ENCODE results near the gene BACH1.

The BACH1 gene

DNA sequence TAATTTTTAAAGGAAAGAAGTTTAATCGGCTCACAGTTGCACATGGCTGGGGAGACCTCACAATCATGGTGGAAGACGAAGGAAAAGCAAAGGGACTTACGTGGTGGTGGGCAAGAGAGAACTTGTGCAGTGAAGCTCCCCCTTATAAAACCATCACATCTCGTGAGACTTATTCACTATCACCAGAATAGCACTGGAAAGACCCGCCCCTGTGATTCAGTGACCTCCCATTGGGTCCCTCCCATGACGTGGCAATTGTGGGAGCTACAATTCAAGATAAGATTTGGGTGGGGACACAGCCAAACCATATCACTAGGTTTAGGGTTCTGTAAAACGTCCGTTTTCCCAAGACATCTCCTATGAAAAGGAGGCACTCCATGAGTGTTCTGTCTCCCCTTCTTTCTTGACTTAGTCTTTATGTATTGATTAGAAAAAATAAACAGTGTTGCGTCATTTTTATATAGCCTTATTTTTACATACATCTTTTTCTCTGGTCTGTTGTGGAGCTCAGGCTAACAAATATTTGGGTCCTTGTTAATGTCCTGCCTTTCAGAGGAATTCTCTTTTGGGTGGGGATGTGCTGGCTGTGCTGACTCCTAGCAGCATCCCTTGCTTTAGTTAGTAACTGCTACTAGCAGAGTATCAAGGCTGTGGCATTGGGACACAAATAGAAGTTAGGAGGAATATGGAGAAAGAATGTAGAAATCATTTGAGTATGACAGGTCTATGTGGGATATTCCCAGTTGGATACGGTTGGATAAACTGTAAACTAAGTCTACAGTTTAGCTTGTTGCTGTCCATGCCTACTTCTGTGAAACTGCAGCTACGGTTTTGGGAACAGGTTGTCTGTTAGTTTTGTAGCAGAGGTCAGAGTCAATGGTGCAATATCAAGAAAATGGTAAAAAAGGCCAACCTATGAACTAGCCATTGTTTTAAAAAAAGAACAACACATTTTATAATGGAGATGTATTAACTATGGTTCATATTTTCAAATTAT lies 23.5 kb downstream of the BACH1 start:
- Histone ChIP-seq H3K4ac (ENCODE audit: low read length) (no peak overlapping the region), H3K18ac (ENCODE audit: low read length) (no peak overlapping the region), H2BK12ac (ENCODE audit: low read length) (no peak overlapping the region), H3K9me3 (replicated peaks in 1 of 2; ENCODE audit: control insufficient read depth in 2 of 2, insufficient read depth in 1 of 2, low read depth in 1 of 2, low read length in 2 of 2) (peaks cover 2 to 8% of the 10 kb centered on the region in 2 donors), H3K4me3 (ENCODE audit: low read length in 2 of 2) (no peak overlapping the region), H2AK5ac (ENCODE audit: low read depth, low read length) (no peak overlapping the region), H3K79me1 (ENCODE audit: low read depth, low read length) (peaks cover 6% of the 10 kb centered on the region), H2BK15ac (ENCODE audit: low read length) (no peak overlapping the region), H3K14ac (ENCODE audit: low read length) (no peak overlapping the region), H3K4me1 (ENCODE audit: control insufficient read depth in 2 of 2, insufficient read depth in 1 of 2, low read depth in 1 of 2, low read length in 2 of 2) (no peaks in the 10 kb centered on the region), H4K8ac (ENCODE audit: low read depth, low read length) (no peak overlapping the region), H3K27ac (replicated peaks; ENCODE audit: low read length) (no peak overlapping the region), H4K91ac (ENCODE audit: low read depth, low read length, poor library complexity) (no peak overlapping the region), H2AFZ (ENCODE audit: low read length) (no peak overlapping the region), H3K36me3 (replicated peaks in 1 of 2; ENCODE audit: control insufficient read depth in 2 of 2, insufficient read depth in 2 of 2, low read length in 2 of 2) (peaks cover 12 to 61% of the 10 kb centered on the region in 2 donors), H3K23ac (ENCODE audit: low read depth, low read length, poor library complexity) (no peak overlapping the region), H3K9ac (ENCODE audit: low read depth, low read length, poor library complexity) (no peak overlapping the region), H3K4me2 (ENCODE audit: insufficient read depth, low read length, poor library complexity, severe bottlenecking) (no peak overlapping the region), H2BK5ac (ENCODE audit: low read length) (no peak overlapping the region), H2BK120ac (ENCODE audit: low read depth, low read length) (no peak overlapping the region), H3K27me3 (ENCODE audit: control insufficient read depth in 3 of 3, insufficient read depth in 3 of 3, low read depth in 1 of 3, low read length in 3 of 3) (no peaks in the 10 kb centered on the region)
- WGBS, 2 donors (ENCODE audit: extremely low coverage in 2 of 2, insufficient read length in 2 of 2, insufficient replicate concordance in 1 of 2), result no CpG with 5 or more reads among the region's 11 CpGs
- DNase-seq (ENCODE audit: low spot score), result no peak

- Histone ChIP-seq H3K4ac (ENCODE audit: low read length) (no peak overlapping the region), H2AK5ac (ENCODE audit: low read depth, low read length) (no peak overlapping the region), H2AFZ (ENCODE audit: low read length) (no peak overlapping the region), H3K79me1 (ENCODE audit: low read depth, low read length) (peaks cover 4% of the 10 kb centered on the region), H3K36me3 (replicated peaks in 1 of 2; ENCODE audit: control insufficient read depth in 2 of 2, insufficient read depth in 2 of 2, low read length in 2 of 2) (peaks cover 12 to 71% of the 10 kb centered on the region in 2 donors), H3K27me3 (ENCODE audit: control insufficient read depth in 3 of 3, insufficient read depth in 3 of 3, low read depth in 1 of 3, low read length in 3 of 3) (no peaks in the 10 kb centered on the region), H4K91ac (ENCODE audit: low read depth, low read length, poor library complexity) (no peak overlapping the region), H4K8ac (ENCODE audit: low read depth, low read length) (no peak overlapping the region), H3K9ac (ENCODE audit: low read depth, low read length, poor library complexity) (no peak overlapping the region), H3K14ac (ENCODE audit: low read length) (no peak overlapping the region), H2BK12ac (ENCODE audit: low read length) (no peak overlapping the region), H3K27ac (replicated peaks; ENCODE audit: low read length) (no peak overlapping the region), H3K23ac (ENCODE audit: low read depth, low read length, poor library complexity) (no peak overlapping the region), H2BK5ac (ENCODE audit: low read length) (no peak overlapping the region), H2BK15ac (ENCODE audit: low read length) (no peak overlapping the region), H3K4me2 (ENCODE audit: insufficient read depth, low read length, poor library complexity, severe bottlenecking) (no peak overlapping the region), H2BK120ac (ENCODE audit: low read depth, low read length) (no peak overlapping the region), H3K4me1 (ENCODE audit: control insufficient read depth in 2 of 2, insufficient read depth in 1 of 2, low read depth in 1 of 2, low read length in 2 of 2) (no peaks in the 10 kb centered on the region), H3K4me3 (ENCODE audit: low read length in 2 of 2) (no peak overlapping the region), H3K9me3 (replicated peaks in 1 of 2; ENCODE audit: control insufficient read depth in 2 of 2, insufficient read depth in 1 of 2, low read depth in 1 of 2, low read length in 2 of 2) (peaks cover 2 to 8% of the 10 kb centered on the region in 2 donors), H3K18ac (ENCODE audit: low read length) (no peak overlapping the region)
- 100% methylated on average over 1 of the region's 6 CpGs; no CpG with 5 or more reads in 1 of the 2 donors for WGBS, 2 donors (ENCODE audit: extremely low coverage in 2 of 2, insufficient read length in 2 of 2, insufficient replicate concordance in 1 of 2)
- DNase-seq (ENCODE audit: low spot score), result no peak
Measured at GRCh38 chr21:29323189-29323588, 24.5 kb downstream of the BACH1 start.

DNA sequence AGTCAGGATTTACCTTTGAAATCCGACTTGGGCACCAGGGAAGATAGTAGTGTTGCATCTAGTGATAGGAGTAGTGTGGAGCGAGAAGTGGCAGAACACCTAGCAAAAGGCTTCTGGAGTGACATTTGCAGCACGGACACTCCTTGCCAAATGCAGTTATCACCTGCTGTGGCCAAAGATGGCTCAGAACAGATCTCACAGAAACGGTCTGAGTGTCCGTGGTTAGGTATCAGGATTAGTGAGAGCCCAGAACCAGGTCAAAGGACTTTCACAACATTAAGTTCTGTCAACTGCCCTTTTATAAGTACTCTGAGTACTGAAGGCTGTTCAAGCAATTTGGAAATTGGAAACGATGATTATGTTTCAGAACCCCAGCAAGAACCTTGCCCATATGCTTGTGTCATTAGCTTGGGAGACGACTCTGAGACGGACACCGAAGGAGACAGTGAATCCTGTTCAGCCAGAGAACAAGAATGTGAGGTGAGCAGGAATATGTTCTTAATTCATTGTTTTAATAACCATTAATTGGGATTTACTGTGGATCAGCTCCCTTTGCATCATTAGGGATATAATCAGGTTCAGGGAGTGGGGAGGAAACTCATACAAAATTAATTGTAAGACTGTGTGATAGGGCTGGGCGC lies 28.3 kb downstream of the BACH1 start:
- WGBS, 2 donors (ENCODE audit: extremely low coverage in 2 of 2, insufficient read length in 2 of 2, insufficient replicate concordance in 1 of 2), result no CpG with 5 or more reads among the region's 10 CpGs
- Histone ChIP-seq H3K9me3 (replicated peaks in 1 of 2; ENCODE audit: control insufficient read depth in 2 of 2, insufficient read depth in 1 of 2, low read depth in 1 of 2, low read length in 2 of 2) (no peaks in the 10 kb centered on the region), H2AFZ (ENCODE audit: low read length) (no peak overlapping the region), H4K8ac (ENCODE audit: low read depth, low read length) (no peak overlapping the region), H3K79me1 (ENCODE audit: low read depth, low read length) (peaks cover 5% of the 10 kb centered on the region), H3K14ac (ENCODE audit: low read length) (no peak overlapping the region), H3K4ac (ENCODE audit: low read length) (no peak overlapping the region), H2BK12ac (ENCODE audit: low read length) (no peak overlapping the region), H3K27ac (replicated peaks; ENCODE audit: low read length) (no peak overlapping the region), H3K4me3 (ENCODE audit: low read length in 2 of 2) (no peak overlapping the region), H2AK5ac (ENCODE audit: low read depth, low read length) (no peak overlapping the region), H3K4me2 (ENCODE audit: insufficient read depth, low read length, poor library complexity, severe bottlenecking) (no peak overlapping the region), H3K4me1 (ENCODE audit: control insufficient read depth in 2 of 2, insufficient read depth in 1 of 2, low read depth in 1 of 2, low read length in 2 of 2) (no peaks in the 10 kb centered on the region), H3K36me3 (replicated peaks in 1 of 2; ENCODE audit: control insufficient read depth in 2 of 2, insufficient read depth in 2 of 2, low read length in 2 of 2) (peaks cover 11 to 90% of the 10 kb centered on the region in 2 donors), H2BK5ac (ENCODE audit: low read length) (no peak overlapping the region), H2BK120ac (ENCODE audit: low read depth, low read length) (no peak overlapping the region), H3K27me3 (ENCODE audit: control insufficient read depth in 3 of 3, insufficient read depth in 3 of 3, low read depth in 1 of 3, low read length in 3 of 3) (no peaks in the 10 kb centered on the region), H3K18ac (ENCODE audit: low read length) (no peak overlapping the region), H3K23ac (ENCODE audit: low read depth, low read length, poor library complexity) (no peak overlapping the region), H4K91ac (ENCODE audit: low read depth, low read length, poor library complexity) (no peak overlapping the region), H2BK15ac (ENCODE audit: low read length) (no peak overlapping the region), H3K9ac (ENCODE audit: low read depth, low read length, poor library complexity) (no peak overlapping the region)
- DNase-seq (ENCODE audit: low spot score), result no peak

DNA sequence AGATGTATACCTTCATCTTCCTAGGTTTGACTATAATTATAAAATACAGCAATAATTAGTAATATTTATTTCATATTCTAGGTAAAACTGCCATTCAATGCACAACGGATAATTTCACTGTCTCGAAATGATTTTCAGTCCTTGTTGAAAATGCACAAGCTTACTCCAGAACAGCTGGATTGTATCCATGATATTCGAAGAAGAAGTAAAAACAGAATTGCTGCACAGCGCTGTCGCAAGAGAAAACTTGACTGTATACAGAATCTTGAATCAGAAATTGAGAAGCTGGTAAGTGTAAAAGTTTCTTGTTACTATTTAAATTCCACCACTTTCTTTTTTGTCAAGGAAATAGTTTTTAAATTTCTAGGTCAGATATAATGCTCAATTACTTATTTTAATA lies 30.7 kb downstream of the BACH1 start:
- H3K4me2 ChIP-seq (ENCODE audit: insufficient read depth, low read length, poor library complexity, severe bottlenecking), result no peak overlapping the region
- no peak overlapping the region for H4K8ac ChIP-seq (ENCODE audit: low read depth, low read length)
- peaks cover 5% of the 10 kb centered on the region for H3K79me1 ChIP-seq (ENCODE audit: low read depth, low read length)
- no peak overlapping the region for H3K4me3 ChIP-seq (ENCODE audit: low read length in 2 of 2)
- H3K4ac ChIP-seq (ENCODE audit: low read length), result no peak overlapping the region
- H3K14ac ChIP-seq (ENCODE audit: low read length), result no peak overlapping the region
- no CpG with 5 or more reads among the region's 5 CpGs for WGBS, 2 donors (ENCODE audit: extremely low coverage in 2 of 2, insufficient read length in 2 of 2, insufficient replicate concordance in 1 of 2)
- H3K36me3 ChIP-seq (replicated peaks in 1 of 2; ENCODE audit: control insufficient read depth in 2 of 2, insufficient read depth in 2 of 2, low read length in 2 of 2), result peaks cover 10 to 85% of the 10 kb centered on the region in 2 donors
- H4K91ac ChIP-seq (ENCODE audit: low read depth, low read length, poor library complexity), result no peak overlapping the region
- H2AK5ac ChIP-seq (ENCODE audit: low read depth, low read length), result no peak overlapping the region
- H3K9me3 ChIP-seq (replicated peaks in 1 of 2; ENCODE audit: control insufficient read depth in 2 of 2, insufficient read depth in 1 of 2, low read depth in 1 of 2, low read length in 2 of 2), result no peaks in the 10 kb centered on the region
- DNase-seq (ENCODE audit: low spot score), result no peak
- H2BK120ac ChIP-seq (ENCODE audit: low read depth, low read length), result no peak overlapping the region
- H2BK12ac ChIP-seq (ENCODE audit: low read length), result no peak overlapping the region
- no peak overlapping the region for H2BK15ac ChIP-seq (ENCODE audit: low read length)
- H3K4me1 ChIP-seq (ENCODE audit: control insufficient read depth in 2 of 2, insufficient read depth in 1 of 2, low read depth in 1 of 2, low read length in 2 of 2), result no peaks in the 10 kb centered on the region
- H3K27me3 ChIP-seq (ENCODE audit: control insufficient read depth in 3 of 3, insufficient read depth in 3 of 3, low read depth in 1 of 3, low read length in 3 of 3), result no peaks in the 10 kb centered on the region
- no peak overlapping the region for H3K9ac ChIP-seq (ENCODE audit: low read depth, low read length, poor library complexity)
- H2BK5ac ChIP-seq (ENCODE audit: low read length), result no peak overlapping the region
- H3K27ac ChIP-seq (replicated peaks; ENCODE audit: low read length), result no peak overlapping the region
- no peak overlapping the region for H3K23ac ChIP-seq (ENCODE audit: low read depth, low read length, poor library complexity)
- no peak overlapping the region for H2AFZ ChIP-seq (ENCODE audit: low read length)
- no peak overlapping the region for H3K18ac ChIP-seq (ENCODE audit: low read length)
